Ovary (tissue), 3 donors: ENCODE data around the gene PIP5K1B.

Source experiments
- CTCF ChIP-seq, 3 donors: fragments of 450-650 bp in 2 of 3; fragments of 200-600 bp in 1 of 3; IDR thresholded peaks; one replicate each; pipeline versions ENCODE4 v1.5.1 to v1.8.0; 2016 to 2022; ENCODE audit warnings: antibody characterized with exemption in 3 of 3, mild to moderate bottlenecking in 1 of 3
- EP300 ChIP-seq: sonication (generic); formaldehyde crosslinking; IDR thresholded peaks from one replicate; pipeline ENCODE4 v1.6.1; 2017; ENCODE audit warnings: antibody characterized with exemption
- POLR2A ChIP-seq: fragments of 450-650 bp; IDR thresholded peaks from one replicate; pipeline ENCODE4 v1.6.1; 2017; ENCODE audit warnings: antibody characterized with exemption, mild to moderate bottlenecking, moderate library complexity
- donor health status: DM: no; HTN: no; CAD: no.

GRCh38 chr9:68949271-68950000 is 244.4 kb downstream of the PIP5K1B start:
- peak in 1 of 3 donors; percentile 29 for TF ChIP-seq CTCF (IDR thresholded peaks at IDR 0.05)
- no peak for TF ChIP-seq EP300
- no peak for TF ChIP-seq POLR2A
